Fibroblast of the aortic adventitia (primary cell): ENCODE measurements around the gene C16orf96. TPM values are rescaled to one million over a fixed set of nuclear protein-coding genes. Genes with fewer than 3 reads are reported as not detected.

Source experiments
- DNase-seq: peaks from one replicate; pipeline ENCODE4 v3.0.0-alpha.2; 2010; ENCODE audit warnings: low read depth
- H3K4me3 ChIP-seq: 2 replicates; pipeline ENCODE4 v1.5.1; 2011; ENCODE audit warnings: low read depth, mild to moderate bottlenecking, control low read depth, low read length, moderate library complexity
- total RNA-seq: library from RNA; depleted of rRNA; stranded (reverse); fragments of >200 nt; gene quantifications from 2 replicates; pipeline ENCODE4 v1.2.3, GENCODE V29; 2012; ENCODE audit warnings: low replicate concordance
- TF ChIP-seq, protein P1 (sequence below): IDR thresholded peaks from 2 replicates; pipeline ENCODE4 v1.5.1; 2011; ENCODE audit warnings: mild to moderate bottlenecking, low read length, control low read depth, inconsistent platforms; ENCODE audit not compliant: insufficient read depth

C16orf96 gene
- total RNA-seq, 1 donor: under 0.01 TPM

DNA sequence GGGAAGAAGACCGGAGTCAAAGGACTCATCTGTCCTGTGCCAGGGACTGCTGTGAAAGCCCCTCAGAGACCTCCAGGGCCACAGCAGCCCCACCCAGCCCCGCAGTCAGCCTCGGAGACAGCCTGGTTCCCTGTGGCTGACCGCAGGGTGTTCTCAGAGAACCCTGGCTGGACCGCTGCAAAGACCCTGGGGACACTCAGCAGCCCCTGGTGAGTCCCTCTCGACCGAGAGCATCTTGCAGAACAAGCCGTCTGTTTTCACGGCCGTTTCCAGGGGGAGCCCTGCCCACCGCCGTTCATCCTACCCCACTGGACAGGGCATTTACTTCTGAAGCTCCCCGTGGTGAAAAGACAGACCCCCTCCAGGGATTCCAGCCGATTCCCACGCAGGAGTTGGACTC lies 48.3 kb downstream of the C16orf96 start:
- no peak overlapping the region for H3K4me3 ChIP-seq
- TF ChIP-seq, protein P1, sequence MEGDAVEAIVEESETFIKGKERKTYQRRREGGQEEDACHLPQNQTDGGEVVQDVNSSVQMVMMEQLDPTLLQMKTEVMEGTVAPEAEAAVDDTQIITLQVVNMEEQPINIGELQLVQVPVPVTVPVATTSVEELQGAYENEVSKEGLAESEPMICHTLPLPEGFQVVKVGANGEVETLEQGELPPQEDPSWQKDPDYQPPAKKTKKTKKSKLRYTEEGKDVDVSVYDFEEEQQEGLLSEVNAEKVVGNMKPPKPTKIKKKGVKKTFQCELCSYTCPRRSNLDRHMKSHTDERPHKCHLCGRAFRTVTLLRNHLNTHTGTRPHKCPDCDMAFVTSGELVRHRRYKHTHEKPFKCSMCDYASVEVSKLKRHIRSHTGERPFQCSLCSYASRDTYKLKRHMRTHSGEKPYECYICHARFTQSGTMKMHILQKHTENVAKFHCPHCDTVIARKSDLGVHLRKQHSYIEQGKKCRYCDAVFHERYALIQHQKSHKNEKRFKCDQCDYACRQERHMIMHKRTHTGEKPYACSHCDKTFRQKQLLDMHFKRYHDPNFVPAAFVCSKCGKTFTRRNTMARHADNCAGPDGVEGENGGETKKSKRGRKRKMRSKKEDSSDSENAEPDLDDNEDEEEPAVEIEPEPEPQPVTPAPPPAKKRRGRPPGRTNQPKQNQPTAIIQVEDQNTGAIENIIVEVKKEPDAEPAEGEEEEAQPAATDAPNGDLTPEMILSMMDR: no peak
- no peak for DNase-seq

DNA sequence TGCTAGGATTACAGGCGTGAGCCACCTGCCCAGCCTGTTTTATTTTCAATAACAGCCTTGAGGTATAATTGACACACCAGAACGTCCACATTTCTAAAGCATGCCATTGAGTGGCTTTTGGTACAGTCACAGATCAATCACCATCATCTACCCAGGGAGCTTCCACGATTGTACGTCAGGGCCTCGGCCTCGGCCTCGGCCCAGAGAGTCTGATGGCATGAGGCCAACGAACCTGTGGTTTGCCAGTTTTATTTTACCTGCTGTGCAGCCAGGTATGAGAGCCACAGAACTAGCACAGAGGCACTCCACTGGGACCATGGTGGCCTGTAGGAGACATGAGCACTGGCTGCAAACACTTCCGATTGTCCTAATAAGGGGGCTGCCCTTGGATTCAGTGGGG lies 50.2 kb downstream of the C16orf96 start:
- no peak for DNase-seq
- TF ChIP-seq, protein P1: no peak
- H3K4me3 ChIP-seq: no peak overlapping the region

DNA sequence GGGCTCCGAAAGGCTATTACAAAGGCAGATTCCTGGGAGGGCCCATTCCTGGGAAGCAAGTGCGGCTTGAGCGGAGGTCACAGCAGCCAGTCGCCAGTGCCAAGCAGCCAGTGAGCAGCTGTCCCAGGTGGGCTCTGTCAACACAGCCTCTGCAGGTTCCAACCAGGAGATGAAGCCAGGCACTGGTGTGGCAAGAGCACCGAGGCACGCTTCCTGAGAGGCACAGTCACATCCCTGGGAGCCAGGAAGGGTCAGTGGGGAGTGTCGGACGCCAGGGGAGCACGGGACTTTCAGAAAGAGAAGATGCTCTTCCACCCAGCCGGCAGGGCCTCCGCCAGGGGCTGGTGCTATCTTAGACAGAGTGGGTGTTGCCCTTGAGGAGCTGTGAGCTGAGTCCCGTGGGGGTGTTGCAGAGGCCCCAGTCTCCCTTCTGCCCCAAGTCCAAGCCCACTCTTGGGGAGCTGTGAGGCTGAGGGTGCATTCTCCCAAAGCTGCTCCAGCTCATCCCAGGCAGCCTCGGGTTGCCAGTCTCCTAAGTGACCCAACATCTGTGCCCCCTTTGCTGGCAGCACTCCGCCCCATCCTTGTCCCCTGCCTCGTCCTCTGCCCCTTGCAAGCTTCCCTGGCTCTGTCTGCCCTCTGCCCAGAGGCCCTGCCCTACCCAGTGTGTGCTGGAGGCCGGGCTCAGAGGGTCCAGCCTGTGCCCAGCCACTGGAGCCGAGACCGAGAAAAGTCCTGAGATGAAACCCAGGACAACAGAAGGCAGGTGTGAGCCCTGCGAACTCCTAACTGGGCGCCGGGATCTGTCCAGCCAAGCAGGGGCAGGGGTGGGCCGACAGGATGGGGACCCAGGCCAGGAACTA lies 51.9 kb downstream of the C16orf96 start:
- no peak overlapping the region for H3K4me3 ChIP-seq
- no peak for DNase-seq
- TF ChIP-seq, protein P1: no peak

DNA sequence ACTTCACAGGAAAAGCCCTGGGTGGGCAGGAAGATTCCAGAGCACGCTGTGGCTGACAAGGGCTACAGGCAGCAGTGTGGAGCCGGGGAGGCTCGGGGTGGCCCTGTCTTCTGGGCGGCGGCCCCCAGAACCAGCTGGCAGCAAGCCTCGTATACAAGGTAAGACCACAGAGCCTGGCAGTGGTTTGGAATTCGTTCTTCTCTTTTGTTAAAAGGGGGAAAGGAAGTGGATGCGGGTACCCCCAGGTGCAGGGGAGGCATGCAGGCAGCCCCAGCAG lies 52.5 kb downstream of the C16orf96 start:
- H3K4me3 ChIP-seq: no peak overlapping the region
- no peak for DNase-seq
- TF ChIP-seq, protein P1: no peak

DNA sequence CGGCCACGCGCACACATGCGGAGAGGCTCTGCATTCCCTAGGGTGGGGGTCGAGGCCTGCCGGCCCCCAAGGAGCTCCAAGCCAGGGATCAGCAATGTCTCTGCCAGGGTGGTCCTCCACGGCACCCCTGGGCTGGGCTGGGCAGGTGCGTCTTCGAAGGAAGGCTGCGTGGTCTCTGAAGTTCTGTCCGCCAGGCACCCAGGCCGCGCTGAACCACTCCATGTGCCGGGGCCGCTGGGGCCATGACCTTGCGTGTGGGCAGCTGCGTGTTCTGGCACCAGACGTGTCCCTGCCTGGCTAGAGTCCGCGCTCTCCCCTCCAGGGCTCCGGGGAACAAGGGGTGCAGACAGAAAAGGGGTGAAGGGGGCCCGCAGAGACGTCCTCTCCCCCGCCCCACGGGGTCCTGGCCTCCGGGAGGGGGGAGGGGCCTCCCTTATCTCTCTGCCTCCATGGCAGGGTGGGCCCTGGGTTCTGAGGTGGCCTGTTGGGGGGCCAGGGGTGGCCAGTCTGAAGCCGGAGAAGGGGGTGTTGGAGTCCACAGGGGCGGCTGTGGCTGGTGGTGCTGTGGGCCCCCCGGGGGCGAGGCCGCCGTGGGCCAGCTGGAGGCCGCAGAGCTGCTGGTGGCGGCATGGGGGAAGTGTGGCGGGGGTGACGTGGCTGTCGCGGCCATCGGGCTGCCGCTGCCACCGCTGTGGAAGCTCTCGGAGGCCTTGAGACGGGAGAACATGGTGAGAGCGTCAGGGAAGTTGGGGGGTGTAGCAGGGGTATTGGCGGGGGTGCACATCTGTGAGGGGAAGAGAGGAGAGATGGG lies 53.3 kb downstream of the C16orf96 start:
- DNase-seq: no peak
- TF ChIP-seq, protein P1: no peak
- H3K4me3 ChIP-seq: no peak overlapping the region

DNA sequence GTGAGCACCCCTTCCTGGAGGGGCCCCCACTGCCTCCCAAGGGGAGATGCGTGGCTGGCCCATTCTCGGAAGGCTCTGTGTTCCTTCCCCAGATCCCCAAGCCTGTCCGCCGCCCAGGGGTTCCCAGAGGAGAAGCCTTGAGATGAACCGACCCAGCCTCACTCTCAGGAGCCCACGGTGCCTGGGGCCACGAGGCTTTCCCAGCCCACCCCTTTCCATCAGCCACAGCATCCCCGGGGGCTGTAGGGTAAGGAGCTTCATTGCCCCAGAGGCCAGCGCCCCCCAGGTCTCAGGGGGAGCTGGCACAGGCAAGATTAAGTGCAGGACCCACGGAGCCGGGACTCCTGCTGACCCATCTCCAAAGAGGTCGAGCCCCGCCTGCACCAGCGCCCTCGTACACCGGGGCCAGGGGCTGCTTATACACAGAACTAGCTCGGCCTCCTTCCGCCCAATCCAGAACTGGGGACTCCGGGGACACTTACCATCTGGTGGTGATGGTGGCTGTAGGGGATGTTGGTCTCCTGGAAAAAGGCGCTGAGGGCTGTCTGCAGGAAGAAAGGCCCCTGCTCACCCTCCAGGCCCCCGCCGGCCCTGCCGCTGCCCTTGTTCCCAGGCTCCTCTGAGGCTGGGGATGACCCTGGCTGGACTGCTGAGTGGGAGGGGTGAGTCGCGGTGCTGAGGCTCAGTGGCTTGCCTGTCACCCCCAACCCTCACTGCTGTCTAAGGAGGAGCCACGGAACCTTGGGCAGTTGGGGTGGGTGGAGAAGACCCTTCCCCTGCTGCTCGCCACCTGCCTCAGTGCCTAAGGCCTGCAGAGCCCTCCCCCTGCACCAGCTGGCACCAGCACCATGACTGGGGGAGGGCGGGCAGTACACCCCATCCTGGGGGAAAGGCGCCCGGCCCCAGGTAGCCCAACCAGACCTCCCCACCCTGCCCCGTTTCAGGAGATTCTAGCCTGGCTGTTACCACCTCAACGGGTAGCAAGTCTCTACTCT lies 54.2 kb downstream of the C16orf96 start:
- TF ChIP-seq, protein P1: no peak
- DNase-seq: no peak
- H3K4me3 ChIP-seq: no peak overlapping the region
